HEK293 (cell line): ENCODE data around the gene APOC3.

Experiments
- CTCF ChIA-PET: fragments of 350-600 bp; formaldehyde crosslinking; extraction: SDS; loops from one replicate; lab custom pipeline; 2021; ENCODE audit warnings: antibody characterized with exemption; lab: Yijun Ruan, JAX
- POLR2A ChIA-PET: fragments of 300-600 bp; formaldehyde crosslinking; extraction: SDS; loops from one replicate; lab custom pipeline; 2020; ENCODE audit warnings: antibody characterized with exemption, inconsistent platforms; lab: Yijun Ruan, JAX
- H3K27ac ChIP-seq: fragments of 200-500 bp; sonication (Bioruptor generic); 2 replicates; pipeline ENCODE4 v1.5.1; 2014; ENCODE audit warnings: low read depth, low read length, control low read depth, inconsistent platforms; ENCODE audit errors: extremely low read depth
- H3K36me3 ChIP-seq, 2 experiments: fragments of 200-500 bp in 1 of 2; sonication (Bioruptor generic) in 1 of 2; 1 replicate in 1 of 2; 2 replicates in 1 of 2; pipeline ENCODE4 v1.5.1; 2014 to 2017; ENCODE audit warnings: inconsistent platforms in 2 of 2, low read length in 2 of 2; ENCODE audit not compliant: control insufficient read depth in 2 of 2, insufficient read depth in 1 of 2
- H3K4me1 ChIP-seq: fragments of 200-500 bp; sonication (Bioruptor generic); 2 replicates; pipeline ENCODE4 v1.5.1; 2014; ENCODE audit warnings: mild to moderate bottlenecking, low read length, inconsistent platforms; ENCODE audit not compliant: control insufficient read depth, insufficient read depth
- H3K4me3 ChIP-seq: 2 replicates; pipeline ENCODE4 v1.5.1; 2011; ENCODE audit warnings: low read depth, mild to moderate bottlenecking, control low read depth, low read length, moderate library complexity
- H3K9me3 ChIP-seq: fragments of 200-500 bp; sonication (Bioruptor generic); 2 replicates; pipeline ENCODE4 v1.5.1; 2014; ENCODE audit warnings: low read depth, low read length, inconsistent platforms; ENCODE audit not compliant: control insufficient read depth, insufficient read depth
- KLF7 ChIP-seq: fragments of 450-650 bp; formaldehyde crosslinking; IDR thresholded peaks from 2 replicates; pipeline ENCODE4 v1.5.1; 2016; ENCODE audit warnings: missing biosample characterization, missing genetic modification characterization, borderline replicate concordance
- RBAK ChIP-seq: fragments of 450-650 bp; formaldehyde crosslinking; IDR thresholded peaks from 2 replicates; pipeline ENCODE4 v1.5.1; 2016; ENCODE audit warnings: missing biosample characterization, missing genetic modification characterization
- SCRT2 ChIP-seq: fragments of 450-650 bp; formaldehyde crosslinking; IDR thresholded peaks from 2 replicates; pipeline ENCODE4 v1.5.1; 2016; ENCODE audit warnings: missing biosample characterization, missing genetic modification characterization
- YY2 ChIP-seq: fragments of 450-650 bp; formaldehyde crosslinking; IDR thresholded peaks from 2 replicates; pipeline ENCODE4 v1.5.1; 2016; ENCODE audit warnings: missing biosample characterization, missing genetic modification characterization
- ZNF138 ChIP-seq: fragments of 450-650 bp; formaldehyde crosslinking; IDR thresholded peaks from 2 replicates; pipeline ENCODE4 v1.5.1; 2016; ENCODE audit warnings: missing biosample characterization, missing genetic modification characterization, borderline replicate concordance
- ZNF140 ChIP-seq: fragments of 450-650 bp; formaldehyde crosslinking; IDR thresholded peaks from 2 replicates; pipeline ENCODE4 v1.5.1; 2016; ENCODE audit warnings: missing biosample characterization, missing genetic modification characterization
- ZNF366 ChIP-seq: fragments of 450-650 bp; formaldehyde crosslinking; conservative IDR thresholded peaks from 2 replicates; pipeline ENCODE4 v1.5.1; 2016; ENCODE audit warnings: missing biosample characterization, missing genetic modification characterization
- ZNF394 ChIP-seq: fragments of 450-650 bp; formaldehyde crosslinking; IDR thresholded peaks from 2 replicates; pipeline ENCODE4 v1.5.1; 2016; ENCODE audit warnings: missing biosample characterization, missing genetic modification characterization, mild to moderate bottlenecking, moderate library complexity, borderline replicate concordance
- ZNF423 ChIP-seq: fragments of 450-650 bp; formaldehyde crosslinking; IDR thresholded peaks from 2 replicates; pipeline ENCODE4 v1.5.1; 2016; ENCODE audit warnings: missing biosample characterization, missing genetic modification characterization
- ZNF48 ChIP-seq: fragments of 450-650 bp; formaldehyde crosslinking; IDR thresholded peaks from 2 replicates; pipeline ENCODE4 v1.5.1; 2016; ENCODE audit warnings: missing biosample characterization, missing genetic modification characterization
- ZNF510 ChIP-seq: fragments of 450-650 bp; formaldehyde crosslinking; IDR thresholded peaks from 2 replicates; pipeline ENCODE4 v1.5.1; 2018; ENCODE audit warnings: mild to moderate bottlenecking, missing genetic modification characterization, missing biosample characterization; ENCODE audit not compliant: insufficient replicate concordance
- ZNF529 ChIP-seq: fragments of 450-650 bp; formaldehyde crosslinking; IDR thresholded peaks from 2 replicates; pipeline ENCODE4 v1.5.1; 2017; ENCODE audit warnings: missing genetic modification characterization, missing biosample characterization; ENCODE audit not compliant: insufficient replicate concordance
- ZNF621 ChIP-seq: fragments of 450-650 bp; formaldehyde crosslinking; IDR thresholded peaks from 2 replicates; pipeline ENCODE4 v1.5.1; 2017; ENCODE audit warnings: missing biosample characterization, missing genetic modification characterization
- ZNF626 ChIP-seq: fragments of 450-650 bp; sonication (Bioruptor Pico); formaldehyde crosslinking; IDR thresholded peaks from 2 replicates; pipeline ENCODE4 v1.5.1; 2018; ENCODE audit warnings: missing biosample characterization, missing genetic modification characterization, inconsistent platforms
- ZNF670 ChIP-seq: fragments of 450-650 bp; formaldehyde crosslinking; IDR thresholded peaks from 2 replicates; pipeline ENCODE4 v1.5.1; 2016; ENCODE audit warnings: missing biosample characterization, missing genetic modification characterization, low read depth
- ZNF747 ChIP-seq: fragments of 450-650 bp; formaldehyde crosslinking; IDR thresholded peaks from 2 replicates; pipeline ENCODE4 v1.5.1; 2016; ENCODE audit warnings: missing biosample characterization, missing genetic modification characterization
- ZNF785 ChIP-seq: fragments of 450-650 bp; formaldehyde crosslinking; IDR thresholded peaks from 2 replicates; pipeline ENCODE4 v1.5.1; 2016; ENCODE audit warnings: missing biosample characterization, missing genetic modification characterization
- TF ChIP-seq, protein P1 (sequence below): sonication (generic); formaldehyde crosslinking; IDR thresholded peaks from 2 replicates; pipeline ENCODE4 v1.8.1; 2022; ENCODE audit warnings: mild to moderate bottlenecking, moderate library complexity, missing genetic modification reagents
- TF ChIP-seq, protein P2 (sequence below): fragments of 450-650 bp; formaldehyde crosslinking; IDR thresholded peaks from 2 replicates; pipeline ENCODE4 v1.5.1; 2016; ENCODE audit warnings: missing biosample characterization, missing genetic modification characterization, borderline replicate concordance
- TF ChIP-seq, protein P3 (sequence below): fragments of 450-650 bp; formaldehyde crosslinking; optimal IDR thresholded peaks from 2 replicates; pipeline ENCODE3; 2016; ENCODE audit warnings: missing biosample characterization, mild to moderate bottlenecking, missing genetic modification characterization
- TF ChIP-seq, protein P4 (sequence below): fragments of 450-650 bp; formaldehyde crosslinking; conservative IDR thresholded peaks from 2 replicates; pipeline ENCODE4 v1.5.1; 2016; ENCODE audit warnings: low read depth, missing biosample characterization, missing genetic modification characterization
- TF ChIP-seq, protein P5 (sequence below): fragments of 450-650 bp; IDR thresholded peaks from 2 replicates; pipeline ENCODE4 v1.5.1; 2018; ENCODE audit warnings: missing biosample characterization, missing genetic modification characterization
- TF ChIP-seq, protein P6 (sequence below): fragments of 450-650 bp; formaldehyde crosslinking; IDR thresholded peaks from 2 replicates; pipeline ENCODE4 v1.5.1; 2016; ENCODE audit warnings: missing biosample characterization, missing genetic modification characterization

The APOC3 gene

DNA sequence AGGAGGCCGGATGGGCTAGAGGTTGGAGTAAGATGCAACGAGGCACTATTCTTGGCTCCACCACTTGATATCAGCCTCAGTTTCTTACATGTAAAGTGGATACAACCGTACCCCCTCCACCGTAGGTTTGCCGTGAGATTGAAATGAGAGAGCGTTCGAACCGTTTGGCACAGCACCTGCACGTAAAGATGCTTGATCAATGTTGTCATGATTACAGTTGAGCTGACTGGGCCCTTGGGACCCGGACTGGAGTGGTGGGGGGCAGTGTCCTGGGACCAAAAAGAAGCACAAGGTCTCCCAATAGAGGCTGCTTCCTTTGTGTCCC is 3.7 kb downstream of the APOC3 start (continued):
- no peak for TF ChIP-seq ZNF621 (tag by site-specific recombination)
- no peak for TF ChIP-seq ZNF529 (tag by site-specific recombination)
- TF ChIP-seq ZNF140 (tag by site-specific recombination) = no peak
- TF ChIP-seq, protein P1, sequence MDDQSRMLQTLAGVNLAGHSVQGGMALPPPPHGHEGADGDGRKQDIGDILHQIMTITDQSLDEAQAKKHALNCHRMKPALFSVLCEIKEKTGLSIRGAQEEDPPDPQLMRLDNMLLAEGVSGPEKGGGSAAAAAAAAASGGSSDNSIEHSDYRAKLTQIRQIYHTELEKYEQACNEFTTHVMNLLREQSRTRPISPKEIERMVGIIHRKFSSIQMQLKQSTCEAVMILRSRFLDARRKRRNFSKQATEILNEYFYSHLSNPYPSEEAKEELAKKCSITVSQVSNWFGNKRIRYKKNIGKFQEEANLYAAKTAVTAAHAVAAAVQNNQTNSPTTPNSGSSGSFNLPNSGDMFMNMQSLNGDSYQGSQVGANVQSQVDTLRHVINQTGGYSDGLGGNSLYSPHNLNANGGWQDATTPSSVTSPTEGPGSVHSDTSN (CRISPR knock-in tag) = no peak
- TF ChIP-seq ZNF366 = no peak
- TF ChIP-seq ZNF394 (tag by site-specific recombination) = no peak
- no peak for TF ChIP-seq ZNF670 (tag by site-specific recombination)
- TF ChIP-seq, protein P2, sequence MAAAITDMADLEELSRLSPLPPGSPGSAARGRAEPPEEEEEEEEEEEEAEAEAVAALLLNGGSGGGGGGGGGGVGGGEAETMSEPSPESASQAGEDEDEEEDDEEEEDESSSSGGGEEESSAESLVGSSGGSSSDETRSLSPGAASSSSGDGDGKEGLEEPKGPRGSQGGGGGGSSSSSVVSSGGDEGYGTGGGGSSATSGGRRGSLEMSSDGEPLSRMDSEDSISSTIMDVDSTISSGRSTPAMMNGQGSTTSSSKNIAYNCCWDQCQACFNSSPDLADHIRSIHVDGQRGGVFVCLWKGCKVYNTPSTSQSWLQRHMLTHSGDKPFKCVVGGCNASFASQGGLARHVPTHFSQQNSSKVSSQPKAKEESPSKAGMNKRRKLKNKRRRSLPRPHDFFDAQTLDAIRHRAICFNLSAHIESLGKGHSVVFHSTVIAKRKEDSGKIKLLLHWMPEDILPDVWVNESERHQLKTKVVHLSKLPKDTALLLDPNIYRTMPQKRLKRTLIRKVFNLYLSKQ (tag by site-specific recombination) = no peak
- no peak for TF ChIP-seq ZNF747 (tag by site-specific recombination)

DNA sequence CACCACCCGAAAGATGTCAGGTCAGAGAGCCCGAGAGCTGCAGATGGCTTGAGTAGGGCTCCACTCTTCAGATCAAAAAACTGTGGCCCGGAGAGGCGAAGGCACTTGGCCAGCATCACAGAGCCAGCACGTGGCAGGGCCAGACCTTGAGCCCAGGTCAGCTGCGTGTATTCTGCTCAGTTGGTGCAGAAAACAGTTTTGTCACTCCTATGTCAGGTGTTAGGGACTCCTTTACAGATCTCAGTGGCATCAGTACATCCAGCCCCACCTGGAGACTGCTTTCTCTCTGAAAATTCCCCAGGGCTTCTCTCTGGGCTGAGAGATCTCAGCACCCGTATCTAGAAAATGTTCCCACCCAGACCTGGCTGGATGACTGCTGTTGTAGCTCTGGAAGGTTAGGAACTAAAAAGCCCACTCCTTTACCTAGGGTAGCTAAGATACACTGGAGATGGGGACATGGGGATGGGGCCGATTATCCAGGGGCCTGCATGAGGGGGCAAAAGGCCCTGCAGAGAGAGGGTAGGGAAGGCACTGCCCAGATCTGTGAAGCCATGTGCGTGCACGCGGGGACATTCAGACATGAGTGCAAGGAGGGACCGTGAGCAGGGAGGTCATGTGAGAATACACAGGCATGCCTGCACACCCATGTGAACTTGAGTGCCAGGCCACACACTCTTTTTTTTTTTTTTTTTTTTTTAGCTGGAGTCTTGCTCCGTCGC is 4.3 kb downstream of the APOC3 start:
- Histone ChIP-seq H3K27ac (no peak overlapping the region), H3K4me3 (no peak overlapping the region), H3K36me3 (no peaks in the 10 kb centered on the region), H3K9me3 (no peaks in the 10 kb centered on the region), H3K4me1 (no peaks in the 10 kb centered on the region)
- POLR2A ChIA-PET = no interaction called here
- CTCF ChIA-PET = interaction anchor here (0.6 to 3.0 kb wide), 5 partner anchors 43 to 904 kb away, joined by 3 to 15 read pairs (median 5); partner anchors contain the start of gene APOA5
- TF ChIP-seq, protein P3, sequence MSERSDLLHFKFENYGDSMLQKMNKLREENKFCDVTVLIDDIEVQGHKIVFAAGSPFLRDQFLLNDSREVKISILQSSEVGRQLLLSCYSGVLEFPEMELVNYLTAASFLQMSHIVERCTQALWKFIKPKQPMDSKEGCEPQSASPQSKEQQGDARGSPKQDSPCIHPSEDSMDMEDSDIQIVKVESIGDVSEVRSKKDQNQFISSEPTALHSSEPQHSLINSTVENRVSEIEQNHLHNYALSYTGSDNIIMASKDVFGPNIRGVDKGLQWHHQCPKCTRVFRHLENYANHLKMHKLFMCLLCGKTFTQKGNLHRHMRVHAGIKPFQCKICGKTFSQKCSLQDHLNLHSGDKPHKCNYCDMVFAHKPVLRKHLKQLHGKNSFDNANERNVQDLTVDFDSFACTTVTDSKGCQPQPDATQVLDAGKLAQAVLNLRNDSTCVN (tag by site-specific recombination) = no peak
- TF ChIP-seq ZNF423 (tag by site-specific recombination) (no peak), SCRT2 (no peak), ZNF785 (tag by site-specific recombination) (no peak), KLF7 (tag by site-specific recombination) (no peak), ZNF138 (tag by site-specific recombination) (no peak), YY2 (no peak), RBAK (tag by site-specific recombination) (no peak), ZNF510 (tag by site-specific recombination) (no peak), ZNF626 (tag by site-specific recombination) (no peak), ZNF48 (no peak)
- TF ChIP-seq, protein P4, sequence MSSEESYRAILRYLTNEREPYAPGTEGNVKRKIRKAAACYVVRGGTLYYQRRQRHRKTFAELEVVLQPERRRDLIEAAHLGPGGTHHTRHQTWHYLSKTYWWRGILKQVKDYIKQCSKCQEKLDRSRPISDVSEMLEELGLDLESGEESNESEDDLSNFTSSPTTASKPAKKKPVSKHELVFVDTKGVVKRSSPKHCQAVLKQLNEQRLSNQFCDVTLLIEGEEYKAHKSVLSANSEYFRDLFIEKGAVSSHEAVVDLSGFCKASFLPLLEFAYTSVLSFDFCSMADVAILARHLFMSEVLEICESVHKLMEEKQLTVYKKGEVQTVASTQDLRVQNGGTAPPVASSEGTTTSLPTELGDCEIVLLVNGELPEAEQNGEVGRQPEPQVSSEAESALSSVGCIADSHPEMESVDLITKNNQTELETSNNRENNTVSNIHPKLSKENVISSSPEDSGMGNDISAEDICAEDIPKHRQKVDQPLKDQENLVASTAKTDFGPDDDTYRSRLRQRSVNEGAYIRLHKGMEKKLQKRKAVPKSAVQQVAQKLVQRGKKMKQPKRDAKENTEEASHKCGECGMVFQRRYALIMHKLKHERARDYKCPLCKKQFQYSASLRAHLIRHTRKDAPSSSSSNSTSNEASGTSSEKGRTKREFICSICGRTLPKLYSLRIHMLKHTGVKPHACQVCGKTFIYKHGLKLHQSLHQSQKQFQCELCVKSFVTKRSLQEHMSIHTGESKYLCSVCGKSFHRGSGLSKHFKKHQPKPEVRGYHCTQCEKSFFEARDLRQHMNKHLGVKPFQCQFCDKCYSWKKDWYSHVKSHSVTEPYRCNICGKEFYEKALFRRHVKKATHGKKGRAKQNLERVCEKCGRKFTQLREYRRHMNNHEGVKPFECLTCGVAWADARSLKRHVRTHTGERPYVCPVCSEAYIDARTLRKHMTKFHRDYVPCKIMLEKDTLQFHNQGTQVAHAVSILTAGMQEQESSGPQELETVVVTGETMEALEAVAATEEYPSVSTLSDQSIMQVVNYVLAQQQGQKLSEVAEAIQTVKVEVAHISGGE = no peak
- TF ChIP-seq, protein P5, sequence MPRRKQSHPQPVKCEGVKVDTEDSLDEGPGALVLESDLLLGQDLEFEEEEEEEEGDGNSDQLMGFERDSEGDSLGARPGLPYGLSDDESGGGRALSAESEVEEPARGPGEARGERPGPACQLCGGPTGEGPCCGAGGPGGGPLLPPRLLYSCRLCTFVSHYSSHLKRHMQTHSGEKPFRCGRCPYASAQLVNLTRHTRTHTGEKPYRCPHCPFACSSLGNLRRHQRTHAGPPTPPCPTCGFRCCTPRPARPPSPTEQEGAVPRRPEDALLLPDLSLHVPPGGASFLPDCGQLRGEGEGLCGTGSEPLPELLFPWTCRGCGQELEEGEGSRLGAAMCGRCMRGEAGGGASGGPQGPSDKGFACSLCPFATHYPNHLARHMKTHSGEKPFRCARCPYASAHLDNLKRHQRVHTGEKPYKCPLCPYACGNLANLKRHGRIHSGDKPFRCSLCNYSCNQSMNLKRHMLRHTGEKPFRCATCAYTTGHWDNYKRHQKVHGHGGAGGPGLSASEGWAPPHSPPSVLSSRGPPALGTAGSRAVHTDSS (tag by site-specific recombination) = no peak
- TF ChIP-seq, protein P6, sequence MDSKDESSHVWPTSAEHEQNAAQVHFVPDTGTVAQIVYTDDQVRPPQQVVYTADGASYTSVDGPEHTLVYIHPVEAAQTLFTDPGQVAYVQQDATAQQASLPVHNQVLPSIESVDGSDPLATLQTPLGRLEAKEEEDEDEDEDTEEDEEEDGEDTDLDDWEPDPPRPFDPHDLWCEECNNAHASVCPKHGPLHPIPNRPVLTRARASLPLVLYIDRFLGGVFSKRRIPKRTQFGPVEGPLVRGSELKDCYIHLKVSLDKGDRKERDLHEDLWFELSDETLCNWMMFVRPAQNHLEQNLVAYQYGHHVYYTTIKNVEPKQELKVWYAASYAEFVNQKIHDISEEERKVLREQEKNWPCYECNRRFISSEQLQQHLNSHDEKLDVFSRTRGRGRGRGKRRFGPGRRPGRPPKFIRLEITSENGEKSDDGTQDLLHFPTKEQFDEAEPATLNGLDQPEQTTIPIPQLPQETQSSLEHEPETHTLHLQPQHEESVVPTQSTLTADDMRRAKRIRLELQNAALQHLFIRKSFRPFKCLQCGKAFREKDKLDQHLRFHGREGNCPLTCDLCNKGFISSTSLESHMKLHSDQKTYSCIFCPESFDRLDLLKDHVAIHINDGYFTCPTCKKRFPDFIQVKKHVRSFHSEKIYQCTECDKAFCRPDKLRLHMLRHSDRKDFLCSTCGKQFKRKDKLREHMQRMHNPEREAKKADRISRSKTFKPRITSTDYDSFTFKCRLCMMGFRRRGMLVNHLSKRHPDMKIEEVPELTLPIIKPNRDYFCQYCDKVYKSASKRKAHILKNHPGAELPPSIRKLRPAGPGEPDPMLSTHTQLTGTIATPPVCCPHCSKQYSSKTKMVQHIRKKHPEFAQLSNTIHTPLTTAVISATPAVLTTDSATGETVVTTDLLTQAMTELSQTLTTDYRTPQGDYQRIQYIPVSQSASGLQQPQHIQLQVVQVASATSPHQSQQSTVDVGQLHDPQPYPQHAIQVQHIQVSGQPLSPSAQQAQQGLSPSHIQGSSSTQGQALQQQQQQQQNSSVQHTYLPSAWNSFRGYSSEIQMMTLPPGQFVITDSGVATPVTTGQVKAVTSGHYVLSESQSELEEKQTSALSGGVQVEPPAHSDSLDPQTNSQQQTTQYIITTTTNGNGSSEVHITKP (tag by site-specific recombination) = no peak
